NCI-H774 (cell line): ENCODE data around the gene MKNK1.
"Not testable (repeated sequence)": the region's sequence is repeated elsewhere in the genome, so short reads cannot be mapped to it uniquely, and the experiment has no call there.

Experiments
- DNase-seq: peaks from one replicate; lab custom pipeline; 2025; lab: John Stamatoyannopoulos, UW

The MKNK1 gene

DNA sequence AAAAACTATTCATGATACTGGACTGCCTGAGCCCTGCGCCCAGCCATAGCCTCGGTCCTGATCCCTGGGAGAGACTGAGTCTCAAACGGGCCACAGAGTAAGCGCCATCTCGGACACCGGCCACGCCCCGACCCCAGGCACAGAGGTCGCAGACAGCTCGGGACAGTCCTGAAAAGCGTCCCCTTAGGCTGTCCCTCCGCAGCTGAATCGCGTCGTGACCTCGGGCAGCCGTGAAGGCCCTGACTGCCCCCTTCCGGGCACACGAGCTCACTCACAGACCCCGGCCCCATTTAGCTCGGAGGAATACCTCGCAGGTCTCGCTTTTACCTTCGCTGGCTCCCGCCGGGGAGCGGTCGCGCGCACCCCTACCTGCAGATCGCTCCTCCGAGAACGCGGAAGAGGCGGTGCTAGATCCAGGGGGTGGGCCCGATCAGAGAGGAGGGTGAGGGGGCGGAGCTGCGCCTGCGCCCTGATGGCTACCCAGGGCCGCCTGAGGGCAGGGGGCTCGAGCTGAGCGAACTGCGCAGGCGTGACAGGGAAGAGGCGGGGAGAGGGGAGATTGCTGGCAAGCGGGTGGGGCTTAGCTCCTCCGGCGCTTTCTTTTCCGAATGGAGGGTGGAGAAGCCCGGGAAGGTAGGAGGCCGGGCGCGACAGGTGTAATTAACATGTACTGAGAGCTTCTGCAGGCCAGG is at the start of gene MKNK1:
Gene MKNK1, minus strand, starts transcription at position 411 of the 692 bp plus-strand sequence. CDS start 20,941 bp downstream, outside the sequence.
- DNase-seq, result peak; percentile 99

DNA sequence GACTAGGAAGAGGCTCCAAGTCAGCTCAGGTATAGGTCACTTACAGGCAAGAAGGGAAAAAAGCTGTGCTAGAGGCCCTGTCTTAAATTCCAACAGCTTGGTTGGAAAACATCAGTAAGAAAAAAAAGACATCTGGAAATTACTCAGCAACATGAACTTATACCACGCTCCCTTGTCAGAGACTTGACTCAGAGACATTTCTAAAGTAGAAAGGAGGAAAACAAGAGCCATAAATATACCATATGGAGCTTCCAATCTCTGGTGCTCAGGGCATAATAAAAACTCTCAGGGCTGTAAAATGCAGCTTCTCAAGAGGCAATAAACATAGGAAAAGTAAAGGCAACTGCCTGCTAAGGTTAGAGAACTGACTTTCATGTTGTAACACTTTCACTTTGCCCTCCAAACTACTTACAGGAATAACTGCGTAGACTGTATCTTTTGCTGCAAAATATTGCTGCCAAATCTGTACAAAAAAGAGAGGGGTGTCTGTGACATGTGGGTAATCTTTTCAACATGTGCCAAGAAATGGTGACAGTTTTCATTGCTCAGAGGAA is 49.4 kb upstream of the MKNK1 start:
- no peak for DNase-seq

DNA sequence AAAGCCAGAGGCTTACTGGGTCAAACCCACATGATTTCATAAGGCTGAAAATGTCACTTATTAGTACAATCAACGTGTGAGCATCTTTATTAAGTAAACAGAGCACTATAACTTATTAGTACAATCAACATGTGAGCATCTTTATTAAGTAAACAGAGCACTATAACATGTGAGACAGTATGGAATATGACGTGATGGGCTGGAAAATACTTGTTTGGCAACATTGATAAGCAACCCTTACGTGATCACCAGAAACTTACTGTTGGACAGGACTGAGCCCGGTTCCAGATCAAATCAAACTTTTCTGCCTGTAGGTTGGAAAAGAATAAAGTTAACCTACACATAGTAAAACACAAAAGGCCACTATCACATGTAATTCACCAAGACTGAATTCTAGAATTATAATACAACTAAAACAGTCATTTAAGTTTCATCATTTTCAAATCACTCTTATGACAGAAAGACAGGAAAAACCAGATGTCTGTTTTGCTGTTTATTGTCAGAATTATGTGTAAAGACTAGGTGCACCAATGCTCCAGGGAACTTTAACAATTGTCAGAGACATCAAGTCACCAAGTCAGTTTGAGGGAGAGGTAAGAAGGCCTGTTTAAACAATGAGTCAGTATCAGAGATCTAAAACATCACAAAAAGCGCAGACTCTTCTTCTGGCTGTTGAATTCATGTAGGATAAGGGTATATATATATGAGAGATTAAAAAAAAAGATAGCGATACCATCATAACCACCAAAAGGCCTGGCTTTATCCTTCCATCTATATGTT is 48.4 kb upstream of the MKNK1 start:
- no peak for DNase-seq

DNA sequence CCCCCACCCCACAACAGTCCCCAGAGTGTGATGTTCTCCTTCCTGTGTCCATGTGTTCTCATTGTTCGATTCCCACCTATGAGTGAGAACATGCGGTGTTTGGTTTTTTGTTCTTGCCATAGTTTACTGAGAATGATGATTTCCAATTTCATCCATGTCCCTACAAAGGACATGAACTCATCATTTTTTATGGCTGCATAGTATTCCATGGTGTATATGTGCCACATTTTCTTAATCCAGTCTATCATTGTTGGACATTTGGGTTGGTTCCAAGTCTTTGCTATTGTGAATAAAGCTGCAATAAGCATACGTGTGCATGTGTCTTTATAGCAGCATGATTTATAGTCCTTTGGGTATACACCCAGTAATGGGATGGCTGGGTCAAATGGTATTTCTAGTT is 47.1 kb upstream of the MKNK1 start:
- not testable (repeated sequence) for DNase-seq

DNA sequence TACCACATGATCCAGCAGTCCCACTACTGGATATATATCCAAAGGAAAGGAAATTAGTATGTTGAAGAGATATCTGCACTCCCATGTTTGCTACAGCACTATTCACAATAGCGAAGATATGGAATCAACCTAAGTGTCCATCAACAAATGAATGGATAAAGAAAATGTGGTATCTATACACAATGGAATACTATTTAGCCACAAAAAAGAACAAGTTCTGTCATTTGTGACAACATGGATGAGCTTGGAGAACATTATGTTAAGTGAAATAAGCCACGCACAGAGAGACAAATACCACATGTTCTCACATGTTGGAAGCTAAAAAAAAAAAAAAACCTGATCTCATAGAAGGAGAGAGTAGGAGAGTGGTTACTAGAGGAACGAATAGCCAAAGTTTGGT is 46.4 kb upstream of the MKNK1 start:
- DNase-seq, result no peak

DNA sequence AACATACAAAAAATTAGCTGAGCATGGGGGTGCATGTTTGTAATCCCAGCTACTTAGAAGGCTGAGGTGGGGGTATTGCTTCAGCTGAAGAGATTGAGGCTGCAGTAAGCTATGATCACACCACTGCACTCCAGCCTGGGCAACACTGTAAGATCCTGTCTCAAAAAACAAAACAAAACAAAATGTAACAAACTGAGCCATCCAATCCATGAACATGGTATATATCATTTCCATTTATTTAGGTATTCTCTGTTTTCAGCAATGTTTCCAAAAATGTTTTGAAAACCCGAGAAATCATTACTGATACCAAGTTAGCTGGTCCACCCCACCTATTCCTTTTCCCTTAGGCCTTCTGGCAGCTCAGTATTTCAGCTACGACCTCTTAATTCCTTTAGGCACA is 45.7 kb upstream of the MKNK1 start:
- no peak for DNase-seq

DNA sequence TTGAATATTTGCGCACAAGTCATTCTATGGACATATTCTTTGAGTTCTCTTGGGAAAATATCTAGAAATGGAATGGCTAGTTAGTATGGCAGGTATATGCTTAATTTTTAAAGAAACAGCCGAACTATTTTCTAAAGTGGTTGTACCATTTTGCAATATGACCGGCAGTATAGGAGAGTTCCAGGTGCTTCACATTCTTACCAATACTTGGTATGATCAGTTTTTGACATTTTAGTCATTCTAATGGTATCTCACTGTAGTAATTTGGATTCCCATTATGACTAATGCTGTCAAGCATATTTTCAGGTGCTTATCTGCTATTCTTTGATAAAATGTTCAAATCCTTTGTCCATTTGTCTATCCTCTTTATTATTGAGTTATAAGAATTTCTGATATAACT is 43.5 kb upstream of the MKNK1 start:
- no peak for DNase-seq

DNA sequence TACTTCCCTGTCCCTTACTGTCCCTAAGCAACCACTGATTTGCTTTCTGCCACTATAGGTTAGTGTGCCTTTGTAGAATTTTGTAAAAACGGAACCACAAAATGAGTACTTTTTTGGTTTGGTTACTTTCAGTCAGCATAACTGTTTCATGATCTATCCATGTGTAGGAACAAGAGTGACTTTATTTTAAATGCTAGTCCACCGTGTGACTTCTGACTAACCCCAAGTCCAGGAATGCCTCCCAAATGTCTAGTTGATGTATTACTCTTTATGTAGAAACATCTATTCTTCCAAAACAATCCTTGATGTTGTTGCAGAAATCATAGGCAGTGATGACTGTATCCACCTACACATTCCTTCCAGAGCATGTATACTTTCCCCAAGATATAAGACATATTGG is 42.8 kb upstream of the MKNK1 start:
- DNase-seq, result no peak

DNA sequence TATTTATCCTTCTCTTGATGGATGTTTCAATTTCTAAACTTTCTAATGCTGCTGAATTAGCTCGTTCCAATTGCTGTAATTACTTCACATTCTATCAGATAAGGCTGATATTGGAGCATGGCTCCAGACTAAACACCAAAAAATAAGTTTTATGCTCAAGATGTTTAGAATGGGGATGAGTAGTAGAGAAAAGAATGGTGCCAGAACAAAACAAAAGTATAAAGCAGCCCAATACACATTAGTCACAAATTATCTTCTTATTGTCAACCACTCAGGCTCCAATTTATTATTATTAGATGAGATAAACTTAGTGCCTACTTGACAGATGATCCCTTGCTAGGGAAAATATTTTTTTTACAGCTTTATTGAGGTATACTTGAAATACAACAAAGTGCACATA is 42.3 kb upstream of the MKNK1 start:
- DNase-seq, result no peak

DNA sequence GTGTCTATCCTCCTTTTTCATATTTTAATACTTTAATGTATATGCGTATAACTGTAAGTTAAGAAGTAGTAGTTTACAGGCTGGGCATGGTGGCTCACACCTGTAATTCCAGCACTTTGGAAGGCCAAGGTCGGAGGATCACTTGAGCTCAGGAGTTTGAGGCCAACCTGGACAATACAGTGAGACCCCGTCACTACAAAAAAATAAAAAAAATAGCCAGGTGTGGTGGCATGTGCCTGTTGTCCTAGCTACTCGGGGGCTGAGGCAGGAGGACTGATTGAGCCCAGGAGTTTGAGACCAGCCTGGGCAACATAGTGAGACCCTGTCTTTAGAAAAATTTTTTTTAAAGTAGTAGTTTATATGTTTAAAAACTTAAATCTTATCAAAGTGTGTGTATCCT is 41.7 kb upstream of the MKNK1 start:
- DNase-seq, result no peak

DNA sequence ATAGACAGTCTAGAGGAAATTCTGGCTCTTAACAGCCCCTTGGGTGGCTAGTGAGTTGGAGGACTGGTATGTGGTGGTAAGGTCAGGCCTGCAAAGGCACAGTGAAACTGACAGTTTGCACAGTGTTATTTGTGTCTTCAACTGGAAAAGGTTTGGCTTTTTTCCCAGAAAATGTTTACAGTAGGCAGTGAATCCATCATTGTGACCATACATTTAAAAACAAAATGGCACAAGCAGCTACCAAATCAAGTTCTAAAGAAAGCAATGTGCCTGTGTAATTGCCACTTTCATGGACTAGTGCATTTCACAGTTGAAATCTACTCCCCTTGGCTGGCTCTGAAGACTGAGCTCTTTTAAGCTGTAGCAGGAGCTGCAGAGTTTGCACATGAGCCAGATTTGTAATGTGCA is 39.3 kb upstream of the MKNK1 start:
- DNase-seq, result peak; percentile 91

DNA sequence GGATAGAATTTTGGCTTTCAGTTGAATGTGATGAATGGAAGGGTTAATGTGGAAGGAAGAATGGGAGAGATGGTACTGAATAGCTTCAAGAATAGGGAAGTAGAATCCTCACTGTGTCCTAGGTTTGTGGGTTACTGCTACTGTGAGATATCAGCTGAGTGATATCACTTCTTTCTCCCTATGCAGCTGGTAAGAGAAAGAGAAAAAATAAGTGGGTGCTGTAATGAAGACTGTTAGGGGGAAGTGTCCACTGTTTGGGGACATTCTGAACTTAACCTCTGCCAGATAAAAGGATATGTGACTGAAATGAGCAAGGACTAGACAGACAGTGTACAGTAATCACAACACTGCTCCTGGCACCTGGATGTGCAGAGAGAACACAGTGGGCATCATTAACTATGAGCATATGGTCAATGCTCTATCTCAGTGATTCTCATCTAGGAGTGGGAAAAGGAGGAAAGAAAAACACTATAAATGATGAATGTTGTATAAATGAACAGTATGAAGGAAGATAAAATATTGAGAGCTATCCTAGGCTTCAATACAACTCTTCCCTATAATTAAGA is 38.1 kb upstream of the MKNK1 start:
- DNase-seq, result no peak

DNA sequence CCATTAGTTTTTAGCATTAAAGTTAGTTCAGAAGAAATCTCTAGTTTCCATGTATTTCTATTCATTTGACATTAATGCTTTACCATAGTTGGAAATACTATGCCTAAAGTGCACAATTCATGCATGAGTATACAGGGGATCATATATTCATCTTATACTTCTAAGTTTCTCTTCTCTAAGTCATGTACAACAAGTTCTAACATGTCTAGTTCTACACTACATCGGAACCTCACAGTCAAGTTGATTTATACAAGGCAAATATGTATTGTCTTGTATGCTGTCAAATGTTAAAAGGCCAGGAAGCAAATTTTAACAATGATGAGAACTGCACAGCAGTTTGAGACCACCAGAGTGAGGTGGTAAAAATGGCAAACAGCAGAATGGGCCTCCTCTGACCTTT is 35.5 kb upstream of the MKNK1 start:
- no peak for DNase-seq

DNA sequence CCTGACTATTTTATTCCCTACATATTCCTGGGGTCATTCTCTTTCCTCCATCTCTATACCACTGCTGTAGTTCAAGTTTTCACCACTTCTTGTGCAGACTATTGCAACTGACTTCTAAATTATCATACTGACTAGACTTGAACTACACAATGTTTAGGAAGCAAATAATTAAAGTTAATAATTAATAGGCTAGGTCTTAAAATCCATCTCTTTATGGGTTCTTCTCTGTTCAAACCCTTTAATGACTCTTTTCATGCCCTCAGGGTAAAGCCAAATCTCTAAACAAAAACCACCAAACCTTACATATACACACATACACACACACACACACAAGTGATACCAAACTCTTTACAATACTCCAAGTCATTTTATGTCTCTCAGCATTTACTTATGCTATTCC is 34.9 kb upstream of the MKNK1 start:
- no peak for DNase-seq

DNA sequence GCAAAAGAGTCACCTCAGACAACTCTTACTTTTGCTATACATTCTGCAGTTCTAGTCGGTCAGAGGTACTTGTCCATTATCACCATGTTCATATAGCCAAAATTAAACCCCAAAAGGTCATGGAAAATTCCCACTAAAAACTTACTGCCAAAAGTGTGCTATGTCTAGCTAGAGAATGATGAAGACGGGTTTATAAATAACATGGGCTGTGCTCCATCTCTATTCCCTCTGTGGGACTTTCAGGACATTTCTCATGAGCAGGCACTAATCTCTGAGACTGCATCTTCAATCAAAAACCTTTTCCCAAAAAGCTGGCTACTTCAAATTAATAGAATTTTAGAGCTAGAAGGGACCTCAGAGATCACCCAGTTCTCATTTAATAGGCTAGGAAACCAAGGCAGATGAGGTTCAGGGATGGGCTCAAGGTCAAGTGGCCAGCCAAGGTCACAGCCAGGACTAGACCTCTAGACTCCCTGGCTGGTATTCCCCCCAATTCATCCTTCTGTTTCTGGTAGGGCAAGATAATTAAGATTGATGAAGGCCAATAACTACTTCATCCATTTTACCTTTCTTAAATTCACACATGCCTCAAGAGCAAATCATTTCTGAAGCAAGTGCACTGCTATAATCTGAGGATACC is 33.5 kb upstream of the MKNK1 start:
- no peak for DNase-seq

DNA sequence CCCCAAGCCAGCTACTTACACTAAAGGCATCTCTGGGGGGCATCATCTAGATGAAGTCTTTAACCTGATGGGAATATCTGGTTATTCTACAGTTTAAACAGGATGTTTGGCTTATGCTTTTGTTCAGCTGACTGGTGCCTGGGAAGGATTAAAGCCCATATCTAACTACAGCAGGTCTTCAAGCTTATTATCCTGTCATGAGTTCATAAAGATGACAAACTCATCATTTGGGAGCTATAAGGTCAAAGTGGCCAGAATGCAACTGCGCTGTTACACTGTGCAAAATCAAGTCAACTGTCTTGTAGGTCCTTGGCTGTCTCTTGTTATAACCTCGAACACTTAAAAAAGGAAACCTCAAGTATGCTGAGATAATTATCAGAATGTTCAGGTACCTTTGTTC is 31.1 kb upstream of the MKNK1 start:
- DNase-seq, result no peak

DNA sequence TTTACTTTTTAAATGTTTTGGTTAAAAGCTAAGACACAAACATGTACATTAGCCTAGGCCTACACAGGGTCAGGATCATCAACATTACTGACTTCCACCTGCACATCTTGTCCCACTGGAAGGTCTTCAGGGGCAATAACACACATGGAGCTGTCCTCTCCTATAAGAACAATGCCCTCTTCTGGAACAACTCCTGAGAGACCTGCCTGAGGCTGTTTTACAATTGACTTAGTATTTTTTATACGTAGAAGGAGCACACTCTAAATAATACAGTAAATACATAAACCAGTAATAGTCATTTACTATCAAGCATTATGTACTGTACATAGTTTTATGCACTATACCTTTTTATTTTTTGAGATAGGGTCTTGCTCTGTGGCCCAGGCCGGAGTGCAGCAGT is 26.7 kb upstream of the MKNK1 start:
- DNase-seq, result no peak

DNA sequence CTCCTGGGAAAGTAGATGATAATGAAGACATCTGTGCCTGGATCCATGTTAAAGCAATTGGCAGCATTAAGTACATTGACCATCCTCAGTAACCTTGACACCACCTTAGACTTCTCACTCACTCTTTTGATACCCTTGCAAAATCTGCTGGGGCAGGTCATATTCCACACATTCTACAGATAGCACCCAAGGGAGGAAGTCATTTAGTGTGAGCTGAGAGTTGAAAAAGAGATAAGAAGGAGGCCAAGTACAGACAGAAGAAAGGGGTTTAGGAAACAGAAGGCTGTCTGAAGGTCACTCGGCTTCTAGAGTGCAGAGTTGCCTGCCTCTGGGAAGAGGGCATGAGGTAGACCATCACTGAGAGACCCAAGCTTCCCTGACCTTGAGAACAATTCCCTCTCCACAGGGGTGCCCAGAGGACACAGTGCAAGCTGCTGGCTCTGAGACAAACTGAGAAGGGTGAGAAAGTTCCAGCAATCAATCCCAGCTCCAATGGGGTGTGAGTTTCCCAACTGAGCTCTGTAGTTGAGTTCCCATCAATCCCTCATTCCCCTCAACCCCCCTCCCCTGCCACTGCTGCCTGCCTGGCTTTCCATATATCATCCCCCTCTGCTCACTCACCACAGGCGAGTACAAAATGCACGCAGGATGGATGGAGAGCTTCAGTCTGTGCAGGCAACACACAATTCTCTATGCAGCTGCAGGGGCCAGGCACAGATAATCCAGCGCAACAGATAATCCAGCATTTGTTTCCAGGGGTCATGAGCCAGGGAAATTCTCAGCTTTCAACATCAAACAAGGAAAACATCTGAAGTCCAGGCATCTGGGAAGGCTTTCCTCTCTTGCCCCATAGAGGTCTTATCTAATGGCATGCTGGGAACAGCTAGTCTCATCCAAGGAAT is 19.9 kb upstream of the MKNK1 start:
- no peak for DNase-seq

DNA sequence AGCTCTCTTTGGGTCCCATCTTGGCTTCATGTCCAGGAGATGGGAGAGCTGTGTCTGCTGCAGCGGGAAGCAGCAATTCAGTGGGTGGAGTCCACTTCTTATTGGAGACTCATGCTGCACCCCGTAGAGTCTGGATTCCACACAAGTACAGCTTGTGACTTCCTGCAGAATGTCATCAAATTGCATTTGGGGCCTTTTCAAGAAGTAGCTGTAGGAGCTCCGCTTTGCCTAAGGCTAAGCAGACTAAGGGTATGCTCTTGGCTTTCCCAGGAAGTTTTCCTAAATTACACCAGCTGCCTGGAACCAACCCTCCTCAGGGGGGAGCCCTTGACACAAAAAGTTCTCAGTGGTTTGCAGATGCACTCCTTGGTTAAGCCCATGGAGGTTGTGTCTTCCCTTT is 18.3 kb upstream of the MKNK1 start:
- DNase-seq, result no peak

DNA sequence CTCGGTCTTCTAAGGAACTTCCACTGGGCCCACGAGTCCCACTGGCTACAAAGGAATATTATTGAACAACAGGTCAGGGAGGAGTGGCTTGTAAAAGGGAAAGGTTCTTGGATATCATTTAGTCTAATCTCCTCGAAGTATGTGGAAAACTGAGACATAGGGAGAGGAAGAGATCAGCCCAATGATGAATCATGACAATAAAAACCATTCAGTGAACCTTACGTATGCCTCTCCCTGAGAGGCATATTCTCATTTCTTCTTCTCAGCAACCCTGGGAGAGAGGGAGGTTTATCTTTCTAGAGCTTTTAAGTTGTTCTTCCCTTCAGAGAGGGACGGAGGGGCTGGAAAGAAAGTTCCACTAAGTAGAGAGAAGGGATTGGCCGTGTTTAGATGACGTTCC is 17.9 kb upstream of the MKNK1 start:
- DNase-seq, result no peak

DNA sequence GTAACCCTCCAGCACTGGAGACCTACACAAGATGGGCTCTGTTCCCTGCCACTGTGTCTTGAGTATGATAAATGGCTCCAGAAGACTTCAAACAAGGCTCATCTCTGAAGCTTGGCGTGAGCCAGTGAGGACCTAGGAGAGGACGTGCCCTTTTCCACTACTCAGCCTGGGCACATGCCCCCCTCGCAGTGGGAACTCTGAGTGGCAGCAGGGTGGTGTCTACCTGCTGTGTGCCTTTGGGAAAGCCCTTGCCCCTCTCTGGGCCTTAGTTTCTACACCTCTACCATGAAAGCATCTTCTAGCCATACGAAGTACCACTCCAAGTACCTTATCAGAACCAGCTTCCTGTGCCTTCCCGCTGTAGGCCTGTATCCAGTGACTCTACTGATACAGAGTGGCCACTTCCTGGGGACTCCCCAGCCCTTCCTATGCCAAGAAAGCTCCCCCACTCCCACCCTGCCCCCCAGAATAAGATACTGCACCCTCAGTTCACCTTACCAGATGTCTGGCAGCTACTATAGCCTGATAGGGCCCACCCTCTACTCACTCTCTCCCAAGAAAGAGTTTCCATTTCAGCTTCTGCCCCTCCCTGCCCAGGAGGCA is 15.7 kb upstream of the MKNK1 start:
- DNase-seq, result no peak
